HG03097 (cell line): Measurements from ENCODE around the gene UBE3C.
A peak's percentile ranks its signal among the peaks of the same experiment; 100 is the strongest.
"Not testable (repeated sequence)": the region's sequence is repeated elsewhere in the genome, so short reads cannot be mapped to it uniquely, and the experiment has no call there.

Source experiments
- ATAC-seq: cut with Tn5 transposase; IDR thresholded peaks from one replicate; pipeline ENCODE4 v1.9.1; 2021; ENCODE audit not compliant: unreplicated experiment, low FRiP score

UBE3C gene

DNA sequence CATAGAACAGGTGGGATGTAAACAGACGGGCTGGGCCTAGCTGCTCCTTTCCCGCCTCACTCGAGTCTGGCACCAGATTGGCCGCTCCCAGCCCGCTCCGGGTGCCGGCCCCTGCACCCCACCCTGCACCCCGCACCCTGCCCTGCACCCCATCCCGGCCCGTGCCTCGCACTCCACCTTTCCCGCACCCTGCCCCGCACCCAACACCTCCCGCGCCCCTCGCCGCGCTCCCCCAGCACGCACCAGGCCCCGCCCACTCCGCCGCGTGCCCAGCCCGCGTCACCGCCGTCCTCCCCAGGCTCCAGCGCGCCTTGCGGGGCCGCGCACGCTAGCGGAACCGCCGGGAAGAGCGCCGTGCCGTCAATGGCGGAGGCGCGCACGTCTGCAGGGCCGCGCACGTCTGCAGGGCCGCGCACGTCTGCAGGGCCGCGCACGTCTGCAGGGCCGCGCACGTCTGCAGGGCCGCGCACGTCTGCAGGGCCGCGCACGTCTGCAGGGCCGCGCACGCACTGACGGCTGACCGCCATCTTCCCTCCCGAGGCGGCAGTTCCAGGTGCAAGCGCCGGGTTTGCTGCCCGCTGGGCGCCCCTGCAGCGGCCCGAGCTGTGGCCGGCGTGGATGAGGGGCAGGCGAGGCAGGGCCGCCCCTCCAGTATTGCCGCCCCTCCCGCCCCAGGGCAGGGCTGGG is at the start of gene UBE3C:
Gene UBE3C (plus strand): TSS at position 503 of the 687 bp plus-strand sequence. CDS start 347 bp downstream, outside the sequence.
- peak; percentile 76 for ATAC-seq

DNA sequence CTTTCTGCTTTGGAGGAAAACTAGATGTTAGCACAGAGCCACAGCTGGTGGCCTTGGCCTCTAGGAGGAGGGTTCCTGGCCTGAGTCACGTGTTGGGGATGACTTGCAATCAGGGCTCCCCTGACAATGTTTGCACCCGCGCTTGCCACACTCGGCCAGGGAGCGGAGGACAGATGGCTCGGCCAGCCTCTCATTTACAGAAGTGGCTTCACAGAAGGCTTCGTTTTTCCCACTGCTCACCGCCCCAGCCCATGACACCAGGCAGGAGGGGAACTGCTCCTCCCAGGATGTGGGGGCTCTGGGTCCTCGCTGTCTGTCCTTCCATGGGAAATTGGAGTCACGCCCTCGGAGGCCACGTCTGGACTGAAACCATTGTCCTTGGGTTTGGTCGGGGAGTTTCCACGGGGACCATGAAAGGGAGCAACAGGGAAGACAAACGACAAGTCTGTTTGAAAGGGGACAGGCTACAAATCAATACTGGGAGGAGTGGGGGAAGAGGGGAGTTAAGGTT is 49.6 kb upstream of the UBE3C start:
- no peak for ATAC-seq

DNA sequence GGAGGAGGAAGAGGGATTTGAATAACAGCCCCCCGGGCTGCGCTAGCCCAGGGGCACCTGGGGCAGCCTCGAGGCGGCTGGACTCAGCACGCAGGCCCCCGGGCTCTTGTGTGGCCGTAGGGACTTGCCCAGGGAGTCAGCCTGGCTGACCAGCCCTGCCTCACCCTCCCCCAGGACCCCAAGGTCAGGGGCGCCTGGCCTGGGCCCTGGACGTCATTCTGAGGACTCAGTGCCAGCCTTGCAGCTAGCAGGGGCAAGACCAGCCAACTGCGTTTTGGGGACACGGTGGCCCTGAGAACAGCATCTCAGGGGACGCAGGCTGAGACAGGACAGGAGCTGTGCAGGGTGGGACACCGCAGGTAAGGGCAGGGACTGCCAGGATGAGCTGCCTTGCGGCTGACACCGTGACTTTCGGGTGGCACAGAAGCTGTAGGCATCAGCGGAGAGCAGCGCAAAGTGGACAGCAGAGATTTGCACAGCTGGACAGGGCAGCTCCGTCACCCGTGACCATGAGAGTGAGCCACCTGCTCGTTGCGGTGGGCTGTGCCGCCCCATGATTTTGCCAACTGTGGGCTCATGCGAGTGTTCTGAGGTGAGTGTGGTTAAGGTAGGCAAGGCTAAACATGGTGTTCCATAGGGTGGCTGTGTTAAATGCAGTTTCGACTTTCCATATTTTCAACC is 48.1 kb upstream of the UBE3C start:
- no peak for ATAC-seq

GRCh38 chr7:157096286-157097055 is 42.3 kb upstream of the UBE3C start:
- no peak for ATAC-seq

DNA sequence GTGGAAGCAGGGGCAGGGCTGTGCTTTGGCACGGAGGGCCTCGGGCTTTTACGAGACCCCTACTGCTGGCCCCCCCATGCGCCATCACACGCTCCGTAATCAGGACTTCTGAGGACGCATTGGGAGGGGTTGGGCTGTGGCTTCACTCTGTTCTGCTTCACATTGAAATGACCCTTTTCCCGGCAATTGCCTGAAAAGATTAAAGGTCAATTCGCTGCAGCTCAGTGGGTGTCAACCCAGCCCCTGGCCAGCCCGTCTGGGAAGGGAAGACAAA is 41.7 kb upstream of the UBE3C start:
- no peak for ATAC-seq

DNA sequence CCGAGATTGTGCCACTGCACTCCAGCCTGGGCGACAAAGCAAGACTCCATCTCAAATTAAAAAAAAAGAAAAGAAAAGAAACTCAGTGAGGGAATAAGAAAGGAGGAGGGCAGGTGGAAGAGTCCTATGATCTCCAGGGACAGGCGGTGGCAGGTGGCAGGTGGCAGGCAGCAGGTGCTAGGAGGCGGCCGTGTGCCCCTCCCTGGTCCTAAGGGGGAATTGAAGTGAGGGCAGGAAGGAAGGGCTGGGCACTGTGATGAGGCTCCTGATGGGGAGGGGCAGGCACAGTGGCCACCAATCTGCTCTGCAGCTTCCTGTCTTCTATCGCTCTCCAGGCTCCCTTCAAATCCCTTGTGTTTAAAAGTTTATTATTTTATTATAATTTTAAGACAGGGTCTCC is 41.2 kb upstream of the UBE3C start:
- ATAC-seq, result no peak

DNA sequence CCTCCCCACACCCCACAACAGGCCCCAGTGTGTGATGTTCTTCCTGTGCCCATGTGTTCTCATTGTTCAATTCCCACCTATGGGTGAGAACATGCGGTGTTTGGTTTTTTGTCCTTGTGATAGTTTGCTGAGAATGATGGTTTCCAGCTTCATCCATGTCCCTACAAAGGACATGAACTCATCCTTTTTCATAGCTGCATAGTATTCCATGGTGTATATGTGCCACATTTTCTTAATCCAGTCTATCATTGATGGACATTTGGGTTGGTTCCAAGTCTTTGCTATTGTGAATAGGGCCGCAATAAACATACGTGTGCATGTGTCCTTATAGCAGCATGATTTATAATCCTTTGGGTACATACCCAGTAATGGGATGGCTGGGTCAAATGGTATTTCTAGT is 38.7 kb upstream of the UBE3C start:
- not testable (repeated sequence) for ATAC-seq

GRCh38 chr7:157103641-157104040 is 35.1 kb upstream of the UBE3C start:
- not testable (repeated sequence) for ATAC-seq

GRCh38 chr7:157111311-157111710 is 27.4 kb upstream of the UBE3C start:
- ATAC-seq, result no peak

DNA sequence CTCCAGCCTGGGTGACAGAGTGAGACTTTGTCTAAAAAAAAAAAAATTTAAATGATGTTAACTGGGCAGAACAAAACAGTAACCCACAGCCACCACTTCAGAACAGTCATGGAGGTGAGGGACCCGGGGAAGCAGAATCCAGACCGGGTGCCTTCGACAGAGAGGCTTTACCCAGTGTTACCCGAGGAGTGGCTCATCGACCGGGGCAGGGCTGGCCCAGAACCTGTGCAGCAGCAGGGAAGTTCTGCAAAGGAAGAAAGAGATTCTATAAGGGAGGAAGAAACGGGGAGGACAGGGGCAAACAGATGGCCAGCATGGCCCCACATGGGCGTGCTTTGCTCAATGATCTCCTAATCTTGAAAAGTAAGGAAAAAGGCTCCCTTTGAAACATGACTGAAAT is 26.0 kb upstream of the UBE3C start:
- ATAC-seq, result no peak

DNA sequence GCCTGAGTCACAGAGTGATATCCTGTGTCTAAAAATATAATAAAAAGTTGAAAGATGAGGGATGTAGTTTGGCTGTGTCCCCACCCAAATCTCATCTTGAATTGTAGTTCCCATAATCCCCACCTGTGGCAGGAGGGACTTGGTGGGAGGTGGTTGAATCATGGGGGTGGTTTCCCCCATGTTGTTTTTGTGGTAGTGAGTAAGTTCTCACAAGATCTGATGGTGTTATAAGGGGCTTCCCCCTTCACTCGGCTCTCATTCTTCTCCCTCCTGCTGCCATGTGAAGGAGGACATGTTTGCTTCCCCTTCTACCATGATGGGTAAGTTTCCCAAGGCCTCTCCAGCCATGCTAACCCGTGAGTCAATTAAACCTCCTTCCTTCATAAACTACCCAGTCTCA is 25.1 kb upstream of the UBE3C start:
- no peak for ATAC-seq

DNA sequence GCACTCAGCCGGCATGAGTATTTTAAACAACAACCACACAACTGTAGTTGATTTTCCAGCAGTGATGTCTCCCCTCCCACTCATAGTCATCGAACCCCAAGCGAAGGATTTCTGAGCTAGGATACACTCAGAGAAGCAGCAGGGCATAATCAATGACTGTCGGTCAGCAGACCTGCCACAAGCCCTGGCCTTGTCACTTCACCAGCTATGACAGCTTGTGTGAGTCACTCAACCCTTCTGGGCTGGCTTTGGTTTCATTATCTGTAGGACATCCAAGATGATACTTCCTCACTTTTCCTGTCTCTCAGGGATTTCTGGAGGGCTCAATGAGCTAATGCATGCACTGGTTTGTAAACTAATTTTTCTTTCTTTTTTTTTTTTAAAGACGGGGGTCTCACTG is 22.0 kb upstream of the UBE3C start:
- ATAC-seq, result no peak

- no peak for ATAC-seq
Measured at GRCh38 chr7:157117796-157118195, 20.9 kb upstream of the UBE3C start.

DNA sequence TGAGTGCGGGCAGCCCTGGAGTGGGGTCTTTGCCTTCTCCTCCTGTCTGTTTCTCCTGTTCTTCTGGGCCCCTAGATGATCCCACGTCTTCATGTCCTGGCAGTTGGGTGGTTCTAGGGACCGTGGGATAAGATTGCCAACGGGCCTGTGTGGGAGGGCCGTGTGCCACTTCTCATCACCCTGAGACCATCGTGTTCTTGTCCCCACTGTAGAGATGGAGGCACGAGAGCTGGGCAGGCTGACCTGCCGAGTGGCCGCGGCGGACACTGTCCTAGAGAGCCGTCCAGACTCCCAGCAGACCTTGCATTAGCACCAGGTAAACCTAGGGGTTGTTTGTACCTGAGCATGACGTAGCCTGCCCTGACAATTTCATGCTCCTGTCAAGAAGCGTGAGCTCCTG is 18.5 kb upstream of the UBE3C start:
- ATAC-seq, result no peak

DNA sequence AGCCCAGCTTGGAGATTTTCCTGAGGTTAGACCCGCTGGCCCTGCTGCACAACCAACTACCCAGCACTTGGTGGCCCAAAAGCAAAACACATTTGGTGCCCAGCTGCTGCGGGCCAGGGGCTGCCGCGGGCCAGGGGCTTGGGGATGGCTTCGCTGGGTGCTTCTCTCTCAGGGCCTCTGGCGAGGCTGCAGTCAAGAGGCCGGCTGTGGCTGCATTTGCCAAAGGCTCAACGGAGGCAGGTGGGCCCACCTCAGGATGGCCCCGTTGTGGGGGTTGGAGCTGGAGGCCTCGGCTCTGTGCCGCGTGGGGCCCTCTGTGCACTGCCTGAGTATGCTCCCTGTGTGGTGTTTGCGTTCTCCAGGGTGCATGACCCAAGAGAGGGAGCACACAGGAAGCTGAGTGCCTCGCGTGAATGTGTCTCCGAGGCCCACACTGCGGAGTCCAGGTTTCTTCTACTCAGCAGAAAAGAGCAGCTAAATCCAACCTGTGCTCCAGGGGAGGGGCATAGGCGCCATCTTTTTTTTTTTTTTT is 17.5 kb upstream of the UBE3C start:
- ATAC-seq, result no peak

GRCh38 chr7:157122800-157123495 is 15.8 kb upstream of the UBE3C start:
- ATAC-seq, result no peak

- no peak for ATAC-seq
Measured at GRCh38 chr7:157124690-157125089, 14.0 kb upstream of the UBE3C start.

DNA sequence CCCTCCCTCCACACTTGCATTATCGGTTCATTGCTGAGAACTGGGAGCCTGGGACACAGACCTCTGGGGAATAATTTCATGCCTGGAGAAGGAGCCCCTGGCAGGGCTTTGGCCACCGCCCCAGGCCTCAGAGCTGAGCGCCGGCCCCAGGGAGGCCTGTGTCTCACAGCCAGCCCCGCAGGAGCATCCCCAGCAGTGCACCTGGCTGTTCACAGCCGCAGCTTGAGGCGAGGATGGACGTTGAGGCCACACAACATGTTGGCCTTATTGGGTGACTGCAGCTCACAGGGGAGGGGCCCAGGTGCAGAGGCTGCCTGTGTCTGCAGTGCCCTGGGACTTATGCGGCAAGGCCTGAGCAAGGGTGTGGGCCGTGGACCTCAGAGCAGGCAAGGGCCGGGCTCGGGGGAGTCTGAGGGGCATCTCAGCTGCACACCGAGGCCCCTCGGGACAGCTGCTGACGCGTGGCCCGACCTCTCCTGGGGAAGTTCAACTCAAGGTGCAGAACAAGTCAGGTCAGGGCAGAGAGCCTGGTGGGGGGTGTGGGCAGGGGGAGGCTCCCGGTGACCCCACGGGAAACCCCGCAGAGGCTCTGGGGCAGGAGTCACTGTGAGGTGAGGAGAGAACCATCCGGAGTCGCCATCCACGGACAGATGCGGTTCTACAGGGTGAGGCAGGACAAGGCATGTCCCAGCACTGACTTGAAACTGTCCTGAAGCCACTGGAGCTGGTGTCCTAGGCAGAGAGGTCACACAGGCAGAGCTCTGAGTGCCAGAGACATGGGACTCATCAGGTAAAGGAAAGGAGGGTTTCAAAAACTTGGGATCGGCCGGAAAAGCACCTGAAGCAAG is 13.1 kb upstream of the UBE3C start:
- ATAC-seq, result no peak

GRCh38 chr7:157126921-157127320 is 11.8 kb upstream of the UBE3C start:
- no peak for ATAC-seq

GRCh38 chr7:157129200-157129599 is 9.5 kb upstream of the UBE3C start:
- ATAC-seq, result no peak
